ENCODE measurements around the gene LIMS2.

LIMS2 gene

GRCh38 chr2:127608061-127609030 is 67.0 kb downstream of the LIMS2 start:
- no peak for TF ChIP-seq CTCF (conservative IDR thresholded peaks at IDR 0.05; ENCODE audit: control insufficient read depth, insufficient read depth, low read depth, low read length)
- DNase-seq (ENCODE audit: low read depth) = no peak

GRCh38 chr2:127607399-127607908 is 67.9 kb downstream of the LIMS2 start:
- DNase-seq (ENCODE audit: low read depth) = no peak
- H3K4me3 ChIP-seq (ENCODE audit: control insufficient read depth, low read depth, low read length) = no peak overlapping the region
- no peak for TF ChIP-seq CTCF (conservative IDR thresholded peaks at IDR 0.05; ENCODE audit: control insufficient read depth, insufficient read depth, low read depth, low read length)

More at GRCh38 chr2:127608061-127609030, 67.0 kb downstream of the LIMS2 start:
- H3K4me3 ChIP-seq (ENCODE audit: control insufficient read depth, low read depth, low read length) = no peak overlapping the region

GRCh38 chr2:127606625-127607398 is 68.5 kb downstream of the LIMS2 start:
- H3K4me3 ChIP-seq (ENCODE audit: control insufficient read depth, low read depth, low read length) = no peak overlapping the region
- no peak for TF ChIP-seq CTCF (conservative IDR thresholded peaks at IDR 0.05; ENCODE audit: control insufficient read depth, insufficient read depth, low read depth, low read length)
- no peak for DNase-seq (ENCODE audit: low read depth)

GRCh38 chr2:127605691-127606263 is 69.6 kb downstream of the LIMS2 start:
- H3K4me3 ChIP-seq (ENCODE audit: control insufficient read depth, low read depth, low read length) = no peak overlapping the region
- no peak for DNase-seq (ENCODE audit: low read depth)
- TF ChIP-seq CTCF (conservative IDR thresholded peaks at IDR 0.05; ENCODE audit: control insufficient read depth, insufficient read depth, low read depth, low read length) = no peak

- no peak for TF ChIP-seq CTCF (conservative IDR thresholded peaks at IDR 0.05; ENCODE audit: control insufficient read depth, insufficient read depth, low read depth, low read length)
- DNase-seq (ENCODE audit: low read depth) = no peak
Measured at GRCh38 chr2:127604986-127605385, 70.3 kb downstream of the LIMS2 start.

GRCh38 chr2:127599211-127599610 is 76.1 kb downstream of the LIMS2 start:
- no peak overlapping the region for H3K4me3 ChIP-seq (ENCODE audit: control insufficient read depth, low read depth, low read length)
- TF ChIP-seq CTCF (conservative IDR thresholded peaks at IDR 0.05; ENCODE audit: control insufficient read depth, insufficient read depth, low read depth, low read length) = no peak
- no peak for DNase-seq (ENCODE audit: low read depth)

More at GRCh38 chr2:127604986-127605385, 70.3 kb downstream of the LIMS2 start:
- H3K4me3 ChIP-seq (ENCODE audit: control insufficient read depth, low read depth, low read length) = no peak overlapping the region
